HG03575 (cell line): ENCODE measurements around the gene RHOT2.
"Not testable (repeated sequence)": the region's sequence is repeated elsewhere in the genome, so short reads cannot be mapped to it uniquely, and the experiment has no call there.

ENCODE experiments used
- ATAC-seq: cut with Tn5 transposase; IDR thresholded peaks from one replicate; pipeline ENCODE4 v1.9.1; 2021; ENCODE audit not compliant: unreplicated experiment, insufficient number of reproducible peaks, low FRiP score; ENCODE audit errors: extremely low read depth

RHOT2 gene

DNA sequence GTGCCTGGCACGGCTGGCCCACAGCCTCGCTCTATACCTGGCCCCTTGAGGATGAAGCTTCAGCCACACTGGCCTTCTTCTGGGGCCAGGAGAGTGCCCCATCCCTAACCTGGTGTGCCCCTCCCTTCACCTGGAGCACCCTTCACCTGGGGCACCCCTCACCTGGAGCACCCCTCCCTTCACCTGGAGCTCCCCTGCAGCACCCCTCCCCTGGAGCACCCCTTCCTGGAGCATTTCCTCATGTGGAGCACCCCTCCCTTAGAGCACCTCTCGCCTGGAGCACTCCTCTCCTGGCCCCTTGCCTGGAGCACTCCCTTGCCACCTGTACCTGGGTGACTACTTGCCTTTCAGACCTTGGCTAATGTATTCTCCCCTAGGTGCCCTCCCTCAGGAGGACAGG is 40.1 kb downstream of the RHOT2 start:
- ATAC-seq = no peak

DNA sequence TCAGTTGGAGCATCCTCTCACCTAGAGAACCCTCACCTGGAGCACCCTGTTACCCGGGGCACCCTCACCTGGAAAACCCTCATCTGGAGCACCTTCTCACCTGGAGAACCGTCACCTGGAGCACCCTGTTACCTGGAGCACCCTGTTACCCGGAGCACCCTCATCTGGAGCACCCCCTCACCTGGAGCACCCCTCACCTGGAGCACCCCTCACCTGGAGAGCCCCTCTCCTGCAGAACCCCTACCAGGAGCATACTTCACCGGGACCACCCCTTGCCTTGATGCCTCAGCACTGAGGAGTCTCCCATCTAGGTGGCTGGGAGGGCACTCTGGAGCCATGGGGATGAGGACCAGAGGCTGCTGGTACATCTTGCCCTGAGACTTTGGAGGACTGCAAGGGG is 41.0 kb downstream of the RHOT2 start:
- no peak for ATAC-seq

DNA sequence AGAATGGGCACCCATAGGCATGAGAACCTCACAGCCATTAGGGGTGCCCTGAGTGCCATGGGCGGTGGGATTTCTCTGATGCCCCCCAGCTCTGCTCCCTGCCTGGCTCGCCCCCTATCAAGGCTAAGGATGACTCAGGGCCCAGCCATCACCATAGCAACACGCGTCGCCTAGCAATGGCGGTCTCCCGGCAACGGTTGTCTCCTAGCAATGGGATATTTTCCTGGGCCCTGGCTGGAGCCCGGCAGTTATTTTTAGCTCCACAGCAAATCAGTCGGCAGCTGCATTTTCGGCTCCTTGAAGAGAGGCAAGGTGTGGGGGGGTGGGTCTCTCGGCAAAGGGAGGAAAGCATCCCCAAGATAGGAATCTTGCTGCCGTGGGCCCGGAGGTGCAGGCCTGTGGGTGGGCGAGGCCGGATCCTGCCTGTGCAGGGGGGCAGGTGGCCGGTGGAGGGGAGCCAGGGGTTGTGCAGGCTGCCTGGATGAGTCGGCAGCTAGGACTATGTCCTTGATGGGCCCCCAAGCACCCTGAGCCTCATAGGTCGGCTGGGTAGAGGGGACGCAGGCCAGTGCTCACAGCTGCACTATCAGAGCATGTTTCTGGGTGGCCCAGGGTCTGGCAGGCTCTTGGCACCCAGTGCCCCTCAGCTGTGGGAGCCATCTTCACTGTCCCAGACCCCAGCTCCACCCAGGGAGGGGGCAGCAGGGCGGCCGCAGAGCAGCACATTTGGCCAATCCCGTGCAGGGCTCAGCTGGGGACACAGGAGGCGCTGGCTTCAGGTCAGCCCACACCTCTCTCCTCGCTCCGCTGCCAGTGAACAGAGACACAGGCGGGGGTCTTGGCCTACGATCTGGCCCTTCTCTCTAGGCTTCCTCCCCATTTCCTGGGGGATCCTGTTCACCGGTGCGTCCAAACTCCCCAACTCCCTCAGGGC is 41.9 kb downstream of the RHOT2 start:
- no peak for ATAC-seq

- no peak for ATAC-seq
These were observed 42.7 kb downstream of the RHOT2 start for GRCh38 chr16:710500-711075.

- no peak for ATAC-seq
These were observed 43.2 kb downstream of the RHOT2 start for GRCh38 chr16:711084-711483.

- no peak for ATAC-seq
These were observed 43.8 kb downstream of the RHOT2 start for GRCh38 chr16:711548-712320.

DNA sequence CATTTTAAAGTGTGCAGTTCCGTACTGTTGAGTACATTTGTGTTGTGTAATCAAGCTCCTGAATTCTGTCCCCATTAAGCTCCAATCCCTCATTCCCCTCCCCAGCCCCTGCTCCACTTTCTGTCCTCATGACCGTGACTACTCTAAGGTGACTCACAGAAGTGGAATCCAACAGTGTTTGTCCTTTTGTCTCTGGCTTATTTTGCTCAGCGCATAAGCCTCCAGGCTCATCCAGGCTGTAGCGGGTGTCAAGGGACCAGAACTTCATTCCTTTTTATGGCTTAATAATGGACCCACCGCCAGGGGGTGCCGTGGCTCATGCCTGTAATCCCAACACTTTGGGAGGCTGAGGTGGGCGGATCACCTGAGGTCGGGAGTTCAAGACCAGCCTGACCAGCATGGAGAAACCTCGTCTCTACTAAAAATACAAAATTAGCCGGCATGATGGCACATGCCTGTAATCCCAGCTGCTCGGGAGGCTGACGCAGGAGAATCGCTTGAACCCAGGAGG is 44.9 kb downstream of the RHOT2 start:
- ATAC-seq = not testable (repeated sequence)

DNA sequence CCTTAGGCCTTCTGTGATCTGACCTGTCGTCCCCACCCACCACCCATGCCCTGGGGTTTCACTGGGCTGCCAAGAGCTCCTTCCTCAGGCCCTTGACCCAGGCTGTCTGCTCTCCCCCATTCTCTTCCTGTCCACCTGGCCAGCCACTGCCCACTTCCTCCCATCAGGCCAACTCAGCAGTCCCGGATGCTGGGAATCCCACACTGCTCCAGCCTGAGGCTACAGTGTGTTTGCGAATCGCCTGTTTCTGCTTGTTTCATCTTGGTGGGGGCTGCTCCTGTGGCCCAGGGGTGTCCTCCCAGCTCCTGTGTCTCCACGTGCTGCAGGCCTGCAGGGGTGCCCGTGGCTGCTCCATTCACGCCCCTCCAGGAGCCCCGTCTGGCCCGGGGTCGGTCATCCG is 46.1 kb downstream of the RHOT2 start:
- no peak for ATAC-seq

GRCh38 chr16:714558-715476 is 46.9 kb downstream of the RHOT2 start, which contains the start of gene METRN:
Gene METRN, plus strand, starts transcription at chr16:715118. Its CDS starts 172 bp downstream, at chr16:715290.
- no peak for ATAC-seq

DNA sequence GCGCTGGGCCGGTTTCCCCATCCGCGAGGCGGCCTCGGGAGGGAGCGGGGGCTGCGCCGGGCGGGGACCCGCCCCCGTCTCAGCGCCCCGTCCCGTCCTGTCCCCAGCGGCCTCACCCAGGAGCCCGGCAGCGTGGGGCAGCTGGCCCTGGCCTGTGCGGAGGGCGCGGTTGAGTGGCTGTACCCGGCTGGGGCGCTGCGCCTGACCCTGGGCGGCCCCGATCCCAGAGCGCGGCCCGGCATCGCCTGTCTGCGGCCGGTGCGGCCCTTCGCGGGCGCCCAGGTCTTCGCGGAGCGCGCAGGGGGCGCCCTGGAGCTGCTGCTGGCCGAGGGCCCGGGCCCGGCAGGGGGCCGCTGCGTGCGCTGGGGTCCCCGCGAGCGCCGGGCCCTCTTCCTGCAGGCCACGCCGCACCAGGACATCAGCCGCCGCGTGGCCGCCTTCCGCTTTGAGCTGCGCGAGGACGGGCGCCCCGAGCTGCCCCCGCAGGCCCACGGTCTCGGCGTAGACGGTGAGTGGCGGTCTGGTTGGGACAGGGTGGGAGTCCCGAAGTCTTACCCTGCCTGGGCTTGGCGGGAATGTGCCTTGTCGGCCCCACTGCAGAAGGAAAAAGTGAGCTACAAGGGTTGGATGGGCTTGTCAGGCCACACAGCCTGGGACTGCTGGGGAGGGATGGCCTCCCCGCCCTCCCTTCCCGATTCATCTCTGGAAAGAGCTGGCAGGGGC is 47.7 kb downstream of the RHOT2 start:
- no peak for ATAC-seq

DNA sequence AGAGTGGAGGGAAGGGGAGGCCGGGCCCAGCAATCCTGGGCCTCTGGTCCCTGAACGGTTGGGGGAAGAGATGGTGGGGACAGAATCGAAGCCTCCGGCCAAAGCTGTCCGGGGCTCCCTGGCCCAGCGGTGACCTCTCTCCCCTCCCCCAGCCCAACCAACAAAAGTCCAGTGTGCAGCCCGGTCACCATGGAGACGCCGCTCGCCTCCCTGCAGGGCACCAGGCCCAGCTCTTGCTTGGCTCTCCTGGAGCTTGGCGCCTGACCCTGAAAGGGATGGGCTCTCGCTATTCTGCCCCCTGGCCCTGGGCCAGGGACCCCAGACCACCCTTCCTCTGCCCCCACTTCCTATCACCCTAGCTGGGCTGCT is 48.3 kb downstream of the RHOT2 start:
- ATAC-seq = no peak

- ATAC-seq = no peak
These were observed 48.9 kb downstream of the RHOT2 start for GRCh38 chr16:716768-717325.

- no peak for ATAC-seq
These were observed 49.7 kb downstream of the RHOT2 start for GRCh38 chr16:717450-718245.

GRCh38 chr16:718389-718788 is 50.5 kb downstream of the RHOT2 start:
- ATAC-seq = no peak

- ATAC-seq = no peak
These were observed 51.0 kb downstream of the RHOT2 start for GRCh38 chr16:718922-719321.

- no peak for ATAC-seq
These were observed 52.0 kb downstream of the RHOT2 start for GRCh38 chr16:719815-720446.
